ENCODE measurements around the gene SDR9C7. TPM values are rescaled to one million over a fixed set of nuclear protein-coding genes. Genes with fewer than 3 reads are reported as not detected.
"Not testable (repeated sequence)": the region's sequence is repeated elsewhere in the genome, so short reads cannot be mapped to it uniquely, and the experiment has no call there.

The SDR9C7 gene
- total and polyA plus RNA-seq, 9 donors: 0.07 to 0.25 (median 0.18) TPM; not detected in 5

DNA sequence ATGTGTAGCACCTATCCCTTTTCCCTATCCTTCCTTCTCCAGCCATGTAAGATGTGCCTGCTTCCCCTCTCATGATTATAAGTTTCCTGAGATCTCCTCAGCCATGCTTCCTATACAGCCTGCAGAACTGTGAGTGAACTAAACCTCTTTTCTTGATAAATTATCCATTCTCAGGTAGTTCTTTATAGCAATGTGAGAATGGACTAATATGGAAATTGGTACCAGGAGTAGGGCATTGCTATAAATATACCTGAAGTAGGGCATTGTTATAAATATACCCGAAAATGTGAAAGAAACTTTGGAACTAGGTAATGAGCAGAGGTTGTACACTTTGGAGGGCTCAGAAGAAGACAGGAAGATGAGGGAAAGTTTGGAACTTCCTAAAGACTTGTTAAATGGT lies 48.9 kb downstream of the SDR9C7 start:
- TF ChIP-seq, protein P1, sequence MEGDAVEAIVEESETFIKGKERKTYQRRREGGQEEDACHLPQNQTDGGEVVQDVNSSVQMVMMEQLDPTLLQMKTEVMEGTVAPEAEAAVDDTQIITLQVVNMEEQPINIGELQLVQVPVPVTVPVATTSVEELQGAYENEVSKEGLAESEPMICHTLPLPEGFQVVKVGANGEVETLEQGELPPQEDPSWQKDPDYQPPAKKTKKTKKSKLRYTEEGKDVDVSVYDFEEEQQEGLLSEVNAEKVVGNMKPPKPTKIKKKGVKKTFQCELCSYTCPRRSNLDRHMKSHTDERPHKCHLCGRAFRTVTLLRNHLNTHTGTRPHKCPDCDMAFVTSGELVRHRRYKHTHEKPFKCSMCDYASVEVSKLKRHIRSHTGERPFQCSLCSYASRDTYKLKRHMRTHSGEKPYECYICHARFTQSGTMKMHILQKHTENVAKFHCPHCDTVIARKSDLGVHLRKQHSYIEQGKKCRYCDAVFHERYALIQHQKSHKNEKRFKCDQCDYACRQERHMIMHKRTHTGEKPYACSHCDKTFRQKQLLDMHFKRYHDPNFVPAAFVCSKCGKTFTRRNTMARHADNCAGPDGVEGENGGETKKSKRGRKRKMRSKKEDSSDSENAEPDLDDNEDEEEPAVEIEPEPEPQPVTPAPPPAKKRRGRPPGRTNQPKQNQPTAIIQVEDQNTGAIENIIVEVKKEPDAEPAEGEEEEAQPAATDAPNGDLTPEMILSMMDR (IDR thresholded peaks at IDR 0.05): no peak
- no peak for TF ChIP-seq EP300 (IDR thresholded peaks at IDR 0.05)
- no peak for TF ChIP-seq POLR2A (IDR thresholded peaks at IDR 0.05)
- no peaks in the 10 kb centered on the region for H3K9me3 ChIP-seq
- H3K27me3 ChIP-seq: no peaks in the 10 kb centered on the region
- 78 to 95% (median 83%) methylated on average over 1 of the region's 1 CpG for WGBS, 3 donors
- no peak for DNase-seq
- H3K36me3 ChIP-seq: no peaks in the 10 kb centered on the region
- intact Hi-C loops (cut with DNase I): no loop called here
- H3K27ac ChIP-seq: no peak overlapping the region
- H3K4me1 ChIP-seq (ENCODE audit: insufficient read depth): no peaks in the 10 kb centered on the region
- H3K4me3 ChIP-seq: no peak overlapping the region

DNA sequence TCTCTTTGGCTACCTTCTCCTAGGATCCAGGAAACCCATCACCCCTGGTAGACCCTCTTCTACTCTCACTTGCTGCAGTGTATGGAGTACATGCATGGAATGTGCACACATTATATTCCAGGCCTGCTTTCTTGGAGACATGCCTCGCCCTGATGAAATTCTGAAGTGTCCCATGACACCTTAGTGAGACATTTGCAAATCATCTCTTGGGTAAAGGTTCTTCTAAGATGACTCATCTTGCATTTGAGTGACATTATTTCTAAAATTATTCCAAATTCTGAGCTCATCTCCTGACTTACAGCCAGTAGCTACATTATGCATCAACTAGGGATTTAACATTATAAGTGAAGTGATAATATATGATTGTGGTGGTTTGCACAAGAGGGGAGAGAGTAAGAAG lies 49.8 kb downstream of the SDR9C7 start:
- Histone ChIP-seq H3K27ac (no peak overlapping the region), H3K9me3 (no peaks in the 10 kb centered on the region), H3K36me3 (no peaks in the 10 kb centered on the region), H3K4me3 (no peak overlapping the region), H3K27me3 (no peaks in the 10 kb centered on the region), H3K4me1 (ENCODE audit: insufficient read depth) (no peaks in the 10 kb centered on the region)
- 58 to 75% (median 60%) methylated on average over 1 of the region's 1 CpG for WGBS, 3 donors
- DNase-seq: no peak
- TF ChIP-seq EP300 (IDR thresholded peaks at IDR 0.05): no peak
- intact Hi-C loops (cut with DNase I): no loop called here

DNA sequence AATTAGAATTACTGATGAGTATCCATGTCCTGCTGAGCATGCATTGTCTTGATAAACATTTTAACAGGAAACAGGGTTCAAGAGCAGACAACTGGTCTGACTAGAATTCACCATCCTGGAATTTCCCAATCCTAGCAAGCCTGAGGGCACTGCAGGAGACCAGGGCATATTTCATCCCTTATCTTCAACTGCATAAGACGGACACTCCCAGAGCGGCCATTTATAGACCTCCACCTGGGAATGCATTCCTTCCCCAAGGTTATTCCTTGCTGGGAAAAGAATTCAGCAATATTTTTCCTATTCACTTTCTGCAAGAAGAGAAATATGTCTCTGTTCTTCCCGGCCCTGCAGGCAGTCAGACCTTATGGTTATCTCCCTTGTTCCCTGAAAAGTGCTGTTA lies 51.8 kb downstream of the SDR9C7 start:
- H3K36me3 ChIP-seq; H3K4me3 ChIP-seq; intact Hi-C loops (cut with DNase I); DNase-seq; H3K4me1 ChIP-seq (ENCODE audit: insufficient read depth); H3K9me3 ChIP-seq; H3K27ac ChIP-seq; H3K27me3 ChIP-seq: not testable (repeated sequence)
- WGBS, 3 donors: 79 to 88% (median 81%) methylated on average over 3 of the region's 3 CpGs

DNA sequence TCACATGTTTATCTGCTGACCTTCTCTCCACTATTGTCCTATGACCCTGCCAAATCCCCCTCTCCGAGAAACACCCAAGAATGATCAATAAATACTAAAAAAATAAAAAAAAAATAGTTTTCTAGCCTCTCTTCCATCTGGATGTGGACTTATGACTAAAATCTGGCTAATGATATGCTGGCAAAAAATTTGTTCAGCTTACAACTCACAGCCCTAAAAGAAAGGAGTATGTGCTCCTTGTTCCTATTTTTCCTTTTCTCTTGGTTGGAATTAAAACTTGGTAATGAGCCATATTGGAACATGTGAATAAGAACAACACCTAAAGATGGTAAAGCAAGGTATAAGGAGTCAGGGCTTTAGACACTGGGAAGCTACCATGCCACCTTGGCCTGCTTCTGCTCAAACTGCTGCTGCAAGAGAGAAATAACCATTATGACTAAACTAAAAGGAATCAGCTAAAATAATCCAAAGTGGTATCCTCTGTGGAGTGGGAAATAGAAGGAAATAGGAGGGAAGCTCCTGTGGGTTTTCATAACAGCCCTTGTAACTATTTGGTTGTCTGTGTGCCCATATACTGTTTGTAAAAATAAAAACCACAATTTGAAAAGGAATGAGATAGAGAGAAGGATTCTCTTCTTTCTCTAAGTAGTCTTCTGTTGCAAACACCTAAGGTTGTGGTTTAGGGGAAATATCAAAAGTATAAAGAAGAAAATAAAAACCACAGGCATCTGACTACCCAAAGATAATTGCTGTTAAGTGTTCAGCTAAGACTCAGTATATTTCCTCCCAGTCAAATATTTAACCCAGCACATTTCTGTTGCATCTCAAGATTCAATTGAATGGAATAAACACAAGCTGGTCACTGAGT lies 53.8 kb downstream of the SDR9C7 start:
- Histone ChIP-seq H3K27me3 (no peaks in the 10 kb centered on the region), H3K4me1 (ENCODE audit: insufficient read depth) (no peaks in the 10 kb centered on the region), H3K27ac (no peak overlapping the region), H3K9me3 (no peaks in the 10 kb centered on the region), H3K36me3 (no peaks in the 10 kb centered on the region), H3K4me3 (no peak overlapping the region)
- intact Hi-C loops (cut with DNase I): no loop called here
- no peak for DNase-seq
- TF ChIP-seq, protein P1 (IDR thresholded peaks at IDR 0.05): no peak
- TF ChIP-seq EP300 (IDR thresholded peaks at IDR 0.05) (no peak), POLR2A (IDR thresholded peaks at IDR 0.05) (no peak)
- 20 to 36% (median 27%) methylated on average over 1 of the region's 1 CpG for WGBS, 3 donors

DNA sequence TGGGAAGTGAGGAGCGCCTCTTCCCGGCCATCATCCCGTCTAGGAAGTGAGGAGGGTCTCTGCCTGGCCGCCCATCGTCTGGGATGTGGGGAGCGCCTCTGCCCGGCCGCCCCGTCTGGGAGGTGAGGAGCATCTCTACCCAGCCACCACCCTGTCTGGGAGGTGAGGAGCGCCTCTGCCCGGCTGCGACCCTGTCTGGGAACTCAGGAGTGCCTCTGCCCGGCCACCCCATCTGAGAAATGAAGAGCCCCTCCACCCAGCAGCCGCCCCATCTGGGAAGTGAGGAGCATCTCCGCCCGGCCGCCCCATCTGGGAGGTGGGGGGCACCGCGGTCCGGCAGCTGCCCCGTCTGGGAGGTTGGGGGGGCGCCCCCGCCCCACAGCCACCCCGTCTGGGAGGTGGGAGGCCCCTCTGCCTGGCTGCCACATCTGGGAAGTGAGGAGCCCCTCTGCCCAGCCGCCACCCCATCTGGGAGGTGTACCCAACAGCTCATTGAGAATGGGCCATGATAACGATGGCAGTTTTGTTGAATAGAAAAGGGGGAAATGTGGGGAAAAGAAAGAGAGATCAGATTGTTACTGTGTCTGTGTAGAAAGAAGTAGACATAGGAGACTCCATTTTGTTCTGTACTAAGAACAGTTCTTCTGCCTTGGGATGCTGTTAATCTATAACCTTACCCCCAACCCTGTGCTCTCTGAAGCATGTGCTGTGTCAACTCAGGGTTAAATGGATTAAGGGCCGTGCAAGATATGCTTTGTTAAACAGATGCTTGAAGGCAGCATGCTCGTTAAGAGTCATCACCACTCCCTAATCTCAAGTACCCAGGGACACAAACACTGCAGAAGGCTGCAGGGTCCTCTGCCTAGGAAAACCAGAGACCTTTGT lies 54.7 kb downstream of the SDR9C7 start:
- DNase-seq; H3K4me1 ChIP-seq (ENCODE audit: insufficient read depth); H3K27ac ChIP-seq; H3K4me3 ChIP-seq; intact Hi-C loops (cut with DNase I); H3K27me3 ChIP-seq; H3K36me3 ChIP-seq; H3K9me3 ChIP-seq: not testable (repeated sequence)
- 86 to 88% (median 86%) methylated on average over 27 to 28 of the region's 28 CpGs for WGBS, 3 donors

DNA sequence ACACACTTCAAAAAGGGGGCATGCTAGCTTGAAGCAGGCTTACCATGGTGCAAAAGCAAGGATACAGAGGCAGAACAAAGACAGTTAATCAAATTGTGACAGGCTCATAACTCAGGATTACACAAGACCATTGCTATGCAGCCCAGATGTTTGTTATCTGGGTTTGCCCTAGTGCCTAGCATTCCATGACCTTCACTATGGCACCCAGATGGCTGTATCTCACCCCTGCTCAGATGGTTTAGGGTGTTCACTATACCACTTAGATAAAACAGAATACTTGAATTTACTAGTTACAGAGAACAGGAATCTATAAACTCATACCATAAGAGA lies 56.2 kb downstream of the SDR9C7 start:
- no peak overlapping the region for H3K27ac ChIP-seq
- DNase-seq: no peak
- no peak for TF ChIP-seq POLR2A (IDR thresholded peaks at IDR 0.05)
- TF ChIP-seq EP300 (IDR thresholded peaks at IDR 0.05): no peak
- TF ChIP-seq, protein P1 (IDR thresholded peaks at IDR 0.05): no peak

More for the DNA sequence above, 56.2 kb downstream of the SDR9C7 start:
- Histone ChIP-seq H3K36me3 (no peaks in the 10 kb centered on the region), H3K4me1 (ENCODE audit: insufficient read depth) (no peaks in the 10 kb centered on the region), H3K4me3 (no peak overlapping the region), H3K27me3 (no peaks in the 10 kb centered on the region), H3K9me3 (no peaks in the 10 kb centered on the region)
- intact Hi-C loops (cut with DNase I): no loop called here
